Prostate gland (tissue), 2 donors: ENCODE results near the gene SUPT3H. TPM values are rescaled to one million over a fixed set of nuclear protein-coding genes. Genes with fewer than 3 reads are reported as not detected.

Experiments
- DNase-seq: peaks from one replicate; pipeline ENCODE4 v3.0.0-alpha.2; 2019; ENCODE audit warnings: low spot score
- H3K27ac ChIP-seq, 2 donors: fragments of 200-600 bp; sonication (generic); 2 replicates each; pipeline ENCODE4 v1.5.1; 2017 to 2019
- H3K27me3 ChIP-seq: fragments of 200-600 bp; sonication (generic); replicated peaks from 2 replicates; pipeline ENCODE4 v1.5.1; 2019; ENCODE audit not compliant: insufficient read depth
- H3K36me3 ChIP-seq, 2 donors: fragments of 200-600 bp; sonication (generic); 1 replicate in 1 of 2; 2 replicates in 1 of 2; pipeline versions ENCODE4 v1.5.1 to v1.8.1; 2017 to 2019
- H3K4me1 ChIP-seq: fragments of 200-600 bp; sonication (generic); replicated peaks from 2 replicates; pipeline ENCODE4 v1.5.1; 2019
- H3K4me3 ChIP-seq, 2 donors: fragments of 200-600 bp; sonication (generic); 2 replicates each; pipeline ENCODE4 v1.5.1; 2017 to 2019
- H3K9me3 ChIP-seq: fragments of 200-600 bp; sonication (generic); 2 replicates; pipeline ENCODE4 v1.5.1; 2017
- CTCF ChIP-seq, 4 experiments: fragments of 200-600 bp in 2 of 4; fragments of 450-650 bp in 2 of 4; sonication (generic) in 2 of 4; IDR thresholded peaks; 1 replicate in 3 of 4; 2 replicates in 1 of 4; pipeline ENCODE4 v1.5.1; 2016 to 2019; ENCODE audit warnings: antibody characterized with exemption in 4 of 4, mild to moderate bottlenecking in 2 of 4, moderate library complexity in 2 of 4
- POLR2A ChIP-seq: fragments of 450-650 bp; IDR thresholded peaks from one replicate; pipeline ENCODE4 v1.6.1; 2016; ENCODE audit warnings: antibody characterized with exemption, mild to moderate bottlenecking
- POLR2AphosphoS5 ChIP-seq: sonication (generic); formaldehyde crosslinking; IDR thresholded peaks from one replicate; pipeline ENCODE4 v1.6.1; 2017; ENCODE audit warnings: antibody characterized with exemption
- WGBS: methylation state at CpG from one replicate; pipeline ENCODE4 v1.1.5; 2018; 5-methylcytosine and 5-hydroxymethylcytosine counted together
- intact Hi-C: fragments of 100-400 bp; cut with DNase I; formaldehyde crosslinking; loops from one replicate; pipeline ENCODE4 v1.14.2; 2022
- total RNA-seq, 2 donors: library from RNA; depleted of rRNA; stranded (reverse); fragments of >200 nt; gene quantifications; one replicate each; pipeline ENCODE4 v1.1.0, GENCODE V29; 2016

SUPT3H gene
- total RNA-seq, 2 donors from 2014 or later = 4.6 to 13.1 TPM

DNA sequence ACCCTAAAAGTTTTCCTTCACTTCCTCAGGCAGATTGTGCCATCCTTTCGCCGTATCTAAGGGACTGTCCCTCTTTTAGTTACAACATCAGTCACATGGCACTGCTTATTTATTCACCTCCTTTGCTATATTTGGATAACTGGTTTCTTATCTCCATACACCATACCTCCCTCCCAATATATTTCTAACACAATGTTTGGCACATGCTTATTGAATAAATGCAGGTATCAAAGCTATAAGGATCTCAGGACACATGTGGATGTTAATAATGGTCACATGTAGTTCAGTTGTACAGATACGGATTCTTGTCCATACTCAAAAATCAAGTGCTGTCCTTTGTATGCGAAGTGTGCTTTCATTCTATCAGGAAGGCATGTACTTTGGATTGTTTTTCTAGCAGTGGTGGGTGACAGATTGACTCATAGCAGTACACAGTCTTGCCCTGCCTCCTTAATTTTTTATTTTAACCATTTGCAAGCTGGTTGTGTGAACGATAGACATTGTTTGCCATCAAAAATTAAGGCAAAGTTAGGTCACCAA lies 456.7 kb downstream of the SUPT3H start:
- intact Hi-C loops = no loop called here
- no peaks in the 10 kb centered on the region for H3K4me1 ChIP-seq
- DNase-seq = no peak
- WGBS = 70% methylated on average over 5 of the region's 5 CpGs
- no peak overlapping the region for H3K4me3 ChIP-seq
- H3K9me3 ChIP-seq = no peaks in the 10 kb centered on the region
- H3K36me3 ChIP-seq = no peaks in the 10 kb centered on the region
- no peaks in the 10 kb centered on the region for H3K27me3 ChIP-seq
- TF ChIP-seq POLR2A = no peak
- H3K27ac ChIP-seq = no peak overlapping the region

- Histone ChIP-seq H3K27me3 (no peaks in the 10 kb centered on the region), H3K4me3 (no peak overlapping the region), H3K36me3 (no peaks in the 10 kb centered on the region), H3K27ac (no peak overlapping the region), H3K9me3 (no peaks in the 10 kb centered on the region), H3K4me1 (no peaks in the 10 kb centered on the region)
- DNase-seq = no peak
- intact Hi-C loops = no loop called here
- TF ChIP-seq POLR2AphosphoS5 (no peak), POLR2A (no peak), CTCF (IDR thresholded peaks at IDR 0.05) (no peak)
- WGBS = 76% methylated on average over 6 of the region's 6 CpGs
Observed at GRCh38 chr6:44918671-44919296, 458.9 kb downstream of the SUPT3H start.

GRCh38 chr6:44917430-44917829 lies 460.3 kb downstream of the SUPT3H start:
- 40% methylated on average over 2 of the region's 2 CpGs for WGBS
- Histone ChIP-seq H3K27ac (no peak overlapping the region), H3K36me3 (no peaks in the 10 kb centered on the region), H3K27me3 (no peaks in the 10 kb centered on the region), H3K9me3 (no peaks in the 10 kb centered on the region), H3K4me1 (no peaks in the 10 kb centered on the region), H3K4me3 (no peak overlapping the region)
- TF ChIP-seq POLR2AphosphoS5 (no peak), POLR2A (no peak), CTCF (IDR thresholded peaks at IDR 0.05) (no peak)
- peak; percentile 41 for DNase-seq
- intact Hi-C loops = no loop called here

GRCh38 chr6:44915111-44915510 lies 462.6 kb downstream of the SUPT3H start:
- no peaks in the 10 kb centered on the region for H3K36me3 ChIP-seq
- TF ChIP-seq POLR2A = no peak
- TF ChIP-seq POLR2AphosphoS5 = no peak
- TF ChIP-seq CTCF (IDR thresholded peaks at IDR 0.05) = no peak
- H3K27me3 ChIP-seq = no peaks in the 10 kb centered on the region
- no peak overlapping the region for H3K4me3 ChIP-seq
- no peaks in the 10 kb centered on the region for H3K9me3 ChIP-seq
- intact Hi-C loops = no loop called here
- H3K27ac ChIP-seq = no peak overlapping the region
- WGBS = 94% methylated on average over 2 of the region's 2 CpGs
- no peak for DNase-seq
- no peaks in the 10 kb centered on the region for H3K4me1 ChIP-seq

DNA sequence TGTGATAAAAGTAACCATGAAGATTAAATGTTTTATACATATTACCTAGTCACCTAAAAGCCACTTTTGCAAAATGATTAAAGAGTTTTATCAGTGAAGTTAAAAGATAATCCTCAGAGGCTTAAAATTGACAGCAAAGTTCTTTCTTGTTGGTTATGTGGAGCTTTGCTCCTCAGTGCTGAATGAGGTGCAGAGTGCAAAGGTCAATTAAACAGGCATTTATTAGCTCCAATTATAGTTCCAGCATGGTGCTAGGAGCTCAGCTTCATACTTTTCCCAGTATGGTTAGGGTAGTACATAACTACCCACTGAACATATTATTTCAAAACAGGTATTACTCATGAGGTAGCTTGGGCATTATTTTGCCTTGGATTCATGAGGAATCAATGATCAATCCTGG lies 463.6 kb downstream of the SUPT3H start:
- no peak for TF ChIP-seq CTCF (IDR thresholded peaks at IDR 0.05)
- TF ChIP-seq POLR2AphosphoS5 = no peak
- TF ChIP-seq POLR2A = no peak
- H3K36me3 ChIP-seq = no peaks in the 10 kb centered on the region
- no peaks in the 10 kb centered on the region for H3K27me3 ChIP-seq
- no peak overlapping the region for H3K27ac ChIP-seq
- no peak for DNase-seq
- no peaks in the 10 kb centered on the region for H3K4me1 ChIP-seq
- intact Hi-C loops = no loop called here
- H3K4me3 ChIP-seq = no peak overlapping the region
- no peaks in the 10 kb centered on the region for H3K9me3 ChIP-seq
